Activated naive CD8-positive, alpha-beta T cell treated with anti-CD3 and anti-CD28 coated beads, Interleukin-2, amount 50 U/mL, for 16 hours (primary cell): ENCODE data around the gene UNC5A.

Source experiments
- DNase-seq: peaks from one replicate; pipeline ENCODE4 v3.0.0-alpha.2; 2020; ENCODE audit warnings: low read depth, low spot score

UNC5A gene

GRCh38 chr5:176929654-176930053 is 119.3 kb downstream of the UNC5A start:
- no peak for DNase-seq
